Esophagus (tissue), 2 donors: Measurements from ENCODE around the gene SLC46A3. TPM values are rescaled to one million over a fixed set of nuclear protein-coding genes. Genes with fewer than 3 reads are reported as not detected.

Experiments
- H3K27ac ChIP-seq, 2 donors: one replicate each; pipeline ENCODE4 v1.5.1; 2013; ENCODE audit warnings: low read depth in 2 of 2, mild to moderate bottlenecking in 2 of 2, inconsistent platforms in 1 of 2, low read length in 1 of 2, moderate library complexity in 1 of 2
- H3K27me3 ChIP-seq, 2 donors: one replicate each; pipeline ENCODE4 v1.6.1; 2013; ENCODE audit warnings: low read length in 2 of 2, control low read depth in 1 of 2, mild to moderate bottlenecking in 1 of 2; ENCODE audit not compliant: insufficient read depth in 2 of 2, control insufficient read depth in 1 of 2
- H3K36me3 ChIP-seq, 2 donors: one replicate each; pipeline ENCODE4 v1.6.1; 2013; ENCODE audit warnings: low read length in 1 of 2; ENCODE audit not compliant: control insufficient read depth in 2 of 2, insufficient read depth in 2 of 2
- H3K4me1 ChIP-seq, 2 donors: one replicate each; pipeline ENCODE4 v1.6.1; 2013; ENCODE audit warnings: low read length in 1 of 2; ENCODE audit not compliant: control insufficient read depth in 2 of 2, insufficient read depth in 2 of 2
- H3K4me3 ChIP-seq, 2 donors: one replicate each; pipeline ENCODE4 v1.5.1; 2013; ENCODE audit warnings: low read length in 2 of 2, mild to moderate bottlenecking in 2 of 2, low read depth in 1 of 2, moderate library complexity in 1 of 2
- H3K9me3 ChIP-seq, 2 donors: one replicate each; pipeline ENCODE4 v1.6.1; 2013; ENCODE audit warnings: mild to moderate bottlenecking in 2 of 2, low read depth in 1 of 2, low read length in 1 of 2, moderate library complexity in 1 of 2; ENCODE audit not compliant: control insufficient read depth in 2 of 2, insufficient read depth in 1 of 2
- WGBS, 2 donors: extraction: QIAGEN DNeasy Blood & Tissue Kit; methylation state at CpG; one replicate each; pipeline ENCODE4 v1.1.7; 2013; 5-methylcytosine and 5-hydroxymethylcytosine counted together
- polyA plus RNA-seq, 2 donors: library from polyadenylated mRNA; stranded (reverse); fragments of 200-250 nt; gene quantifications; one replicate each; pipeline ENCODE4 v1.2.3, GENCODE V29; 2013
- donor health status: healthy with polysubstance abuse.
- donor health status: Bipolar disorder and iron deficiency.

SLC46A3 gene
- polyA plus RNA-seq, 2 donors: 0.96 to 2.7 TPM

- Histone ChIP-seq H3K4me3 (no peak overlapping the region), H3K4me1 (no peaks in the 10 kb centered on the region), H3K9me3 (no peaks in the 10 kb centered on the region), H3K27ac (no peak overlapping the region), H3K36me3 (no peaks in the 10 kb centered on the region), H3K27me3 (no peaks in the 10 kb centered on the region)
- 81 to 88% methylated on average over 2 of the region's 2 CpGs for WGBS, 2 donors
These were observed 68.5 kb downstream of the SLC46A3 start for GRCh38 chr13:28650284-28650683.

Other genes starting within 250 kb of the SLC46A3 start
- gene FLT1, start 223.8 kb downstream of the SLC46A3 start, polyA plus RNA-seq: 1 to 10 TPM; 1.2 to 2.1 TPM
- gene POMP, start 59.8 kb downstream of the SLC46A3 start, polyA plus RNA-seq: 10 to 100 TPM; 46.0 to 65.2 TPM
- gene MTUS2, start 101.4 kb upstream of the SLC46A3 start, polyA plus RNA-seq: under 1 TPM; 0.20 to 0.33 TPM